ENCODE results near the gene GOLGA8K. TPM values are rescaled to one million over a fixed set of nuclear protein-coding genes. Genes with fewer than 3 reads are reported as not detected.
"Not testable (repeated sequence)": the region's sequence is repeated elsewhere in the genome, so short reads cannot be mapped to it uniquely, and the experiment has no call there.

GOLGA8K gene
- total RNA-seq: 0.49 and 0.59 TPM in 2 replicates
- 0.12 TPM for total RNA-seq (2013)
- 0.13 and 0.20 TPM in 2 replicates for polyA plus RNA-seq
- polyA minus RNA-seq: 0.29 and 0.69 TPM in 2 replicates

- DNase-seq; intact Hi-C loops (cut with micrococcal nuclease); H4K20me1 ChIP-seq (ENCODE audit: control insufficient read depth, insufficient read depth, low read length, poor library complexity, severe bottlenecking); H3K27me3 ChIP-seq (replicated peaks in 1 of 4; ENCODE audit: control extremely low read depth in 1 of 4, control insufficient read depth in 3 of 4, insufficient read depth in 4 of 4, low read length in 3 of 4); H3K27ac Mint-ChIP-seq; H3K4me3 Mint-ChIP-seq; ATAC-seq (ENCODE audit: low read depth); CTCF ChIA-PET; H3K9ac ChIP-seq (ENCODE audit: low read length); H3K27ac ChIP-seq (ENCODE audit: low read length in 2 of 2); H3K27me3 Mint-ChIP-seq; H3K4me3 ChIP-seq (ENCODE audit: control extremely low read depth in 1 of 5, extremely low read depth in 1 of 5, insufficient read depth in 1 of 5, low read depth in 2 of 5, low read length in 4 of 5); H3K4me1 Mint-ChIP-seq; H3K9me3 Mint-ChIP-seq (ENCODE audit: insufficient read depth); H2AFZ ChIP-seq (ENCODE audit: insufficient read depth, low read depth, low read length, poor library complexity, severe bottlenecking); H3K79me2 ChIP-seq (ENCODE audit: control insufficient read depth, insufficient read depth, low read length); POLR2A ChIA-PET; H3K9me3 ChIP-seq (ENCODE audit: control extremely low read depth in 1 of 3, control insufficient read depth in 2 of 3, insufficient read depth in 1 of 3, low read length in 2 of 3); H3K4me1 ChIP-seq (ENCODE audit: control insufficient read depth in 2 of 2, insufficient read depth in 2 of 2, low read length in 2 of 2); H3K36me3 ChIP-seq (replicated peaks in 1 of 2; ENCODE audit: control extremely low read depth in 1 of 2, control insufficient read depth in 1 of 2, extremely low read depth in 1 of 2, insufficient read depth in 2 of 2, low read length in 1 of 2); H3K4me2 ChIP-seq (replicated peaks; ENCODE audit: low read depth, low read length, poor library complexity, severe bottlenecking): not testable (repeated sequence)
- WGBS (ENCODE audit: insufficient coverage): no CpG with 5 or more reads among the region's 8 CpGs
Measured at GRCh38 chr15:32403192-32403591, at the start of gene GOLGA8K. Gene GOLGA8K (minus strand): TSS chr15:32403292. CDS start chr15:32403194, 98 bp downstream.

- CTCF ChIA-PET; H3K4me2 ChIP-seq (replicated peaks; ENCODE audit: low read depth, low read length, poor library complexity, severe bottlenecking); H3K79me2 ChIP-seq (ENCODE audit: control insufficient read depth, insufficient read depth, low read length); H3K4me1 Mint-ChIP-seq; H3K9me3 Mint-ChIP-seq (ENCODE audit: insufficient read depth); H3K4me3 Mint-ChIP-seq; H4K20me1 ChIP-seq (ENCODE audit: control insufficient read depth, insufficient read depth, low read length, poor library complexity, severe bottlenecking); DNase-seq; H3K27ac ChIP-seq (ENCODE audit: low read length in 2 of 2); H3K9me3 ChIP-seq (ENCODE audit: control extremely low read depth in 1 of 3, control insufficient read depth in 2 of 3, insufficient read depth in 1 of 3, low read length in 2 of 3); H3K9ac ChIP-seq (ENCODE audit: low read length); H3K27me3 ChIP-seq (replicated peaks in 1 of 4; ENCODE audit: control extremely low read depth in 1 of 4, control insufficient read depth in 3 of 4, insufficient read depth in 4 of 4, low read length in 3 of 4); H3K4me1 ChIP-seq (ENCODE audit: control insufficient read depth in 2 of 2, insufficient read depth in 2 of 2, low read length in 2 of 2); H3K36me3 ChIP-seq (replicated peaks in 1 of 2; ENCODE audit: control extremely low read depth in 1 of 2, control insufficient read depth in 1 of 2, extremely low read depth in 1 of 2, insufficient read depth in 2 of 2, low read length in 1 of 2); H2AFZ ChIP-seq (ENCODE audit: insufficient read depth, low read depth, low read length, poor library complexity, severe bottlenecking); H3K27me3 Mint-ChIP-seq; H3K4me3 ChIP-seq (ENCODE audit: control extremely low read depth in 1 of 5, extremely low read depth in 1 of 5, insufficient read depth in 1 of 5, low read depth in 2 of 5, low read length in 4 of 5); intact Hi-C loops (cut with micrococcal nuclease); POLR2A ChIA-PET; H3K27ac Mint-ChIP-seq: not testable (repeated sequence)
- no CpG with 5 or more reads among the region's 12 CpGs for WGBS (ENCODE audit: insufficient coverage)
- ATAC-seq (ENCODE audit: low read depth): peak; percentile 74
Measured at GRCh38 chr15:32440445-32440977, 37.4 kb upstream of the GOLGA8K start.

- WGBS (ENCODE audit: insufficient coverage): no CpG with 5 or more reads among the region's 73 CpGs
- H3K4me1 Mint-ChIP-seq, DNase-seq: not testable (repeated sequence)
Measured at GRCh38 chr15:32434102-32434963, 31.2 kb upstream of the GOLGA8K start.

GRCh38 chr15:32427635-32428034 lies 24.5 kb upstream of the GOLGA8K start:
- no CpG with 5 or more reads among the region's 4 CpGs for WGBS (ENCODE audit: insufficient coverage)
- H3K27me3 ChIP-seq (replicated peaks in 1 of 4; ENCODE audit: control extremely low read depth in 1 of 4, control insufficient read depth in 3 of 4, insufficient read depth in 4 of 4, low read length in 3 of 4); H3K27ac ChIP-seq (ENCODE audit: low read length in 2 of 2); ATAC-seq (ENCODE audit: low read depth); H3K9me3 ChIP-seq (ENCODE audit: control extremely low read depth in 1 of 3, control insufficient read depth in 2 of 3, insufficient read depth in 1 of 3, low read length in 2 of 3); H3K9me3 Mint-ChIP-seq (ENCODE audit: insufficient read depth); H2AFZ ChIP-seq (ENCODE audit: insufficient read depth, low read depth, low read length, poor library complexity, severe bottlenecking); H3K27ac Mint-ChIP-seq; CTCF ChIA-PET; DNase-seq; H3K4me3 ChIP-seq (ENCODE audit: control extremely low read depth in 1 of 5, extremely low read depth in 1 of 5, insufficient read depth in 1 of 5, low read depth in 2 of 5, low read length in 4 of 5); H4K20me1 ChIP-seq (ENCODE audit: control insufficient read depth, insufficient read depth, low read length, poor library complexity, severe bottlenecking); H3K4me1 Mint-ChIP-seq; H3K36me3 ChIP-seq (replicated peaks in 1 of 2; ENCODE audit: control extremely low read depth in 1 of 2, control insufficient read depth in 1 of 2, extremely low read depth in 1 of 2, insufficient read depth in 2 of 2, low read length in 1 of 2); H3K9ac ChIP-seq (ENCODE audit: low read length); POLR2A ChIA-PET; H3K4me3 Mint-ChIP-seq; H3K79me2 ChIP-seq (ENCODE audit: control insufficient read depth, insufficient read depth, low read length); H3K27me3 Mint-ChIP-seq; H3K4me1 ChIP-seq (ENCODE audit: control insufficient read depth in 2 of 2, insufficient read depth in 2 of 2, low read length in 2 of 2); intact Hi-C loops (cut with micrococcal nuclease); H3K4me2 ChIP-seq (replicated peaks; ENCODE audit: low read depth, low read length, poor library complexity, severe bottlenecking): not testable (repeated sequence)

More at GRCh38 chr15:32434102-32434963, 31.2 kb upstream of the GOLGA8K start:
- H3K9me3 ChIP-seq (ENCODE audit: control extremely low read depth in 1 of 3, control insufficient read depth in 2 of 3, insufficient read depth in 1 of 3, low read length in 2 of 3); H3K4me2 ChIP-seq (replicated peaks; ENCODE audit: low read depth, low read length, poor library complexity, severe bottlenecking); POLR2A ChIA-PET; intact Hi-C loops (cut with micrococcal nuclease); H3K36me3 ChIP-seq (replicated peaks in 1 of 2; ENCODE audit: control extremely low read depth in 1 of 2, control insufficient read depth in 1 of 2, extremely low read depth in 1 of 2, insufficient read depth in 2 of 2, low read length in 1 of 2); H4K20me1 ChIP-seq (ENCODE audit: control insufficient read depth, insufficient read depth, low read length, poor library complexity, severe bottlenecking); H3K9ac ChIP-seq (ENCODE audit: low read length); H3K27ac ChIP-seq (ENCODE audit: low read length in 2 of 2); H3K27me3 ChIP-seq (replicated peaks in 1 of 4; ENCODE audit: control extremely low read depth in 1 of 4, control insufficient read depth in 3 of 4, insufficient read depth in 4 of 4, low read length in 3 of 4); H3K4me3 Mint-ChIP-seq; H3K79me2 ChIP-seq (ENCODE audit: control insufficient read depth, insufficient read depth, low read length); H3K4me3 ChIP-seq (ENCODE audit: control extremely low read depth in 1 of 5, extremely low read depth in 1 of 5, insufficient read depth in 1 of 5, low read depth in 2 of 5, low read length in 4 of 5); H3K27me3 Mint-ChIP-seq; H2AFZ ChIP-seq (ENCODE audit: insufficient read depth, low read depth, low read length, poor library complexity, severe bottlenecking); H3K9me3 Mint-ChIP-seq (ENCODE audit: insufficient read depth); H3K4me1 ChIP-seq (ENCODE audit: control insufficient read depth in 2 of 2, insufficient read depth in 2 of 2, low read length in 2 of 2); H3K27ac Mint-ChIP-seq; CTCF ChIA-PET: not testable (repeated sequence)
- ATAC-seq (ENCODE audit: low read depth): peak; percentile 76
